ENCODE results near the gene PER1. TPM values are rescaled to one million over a fixed set of nuclear protein-coding genes. Genes with fewer than 3 reads are reported as not detected.

Gene PER1
- total RNA-seq, 6 experiments from 2014 or later = 25.7 to 118 (median 55.2) TPM

GRCh38 chr17:8125154-8125946, 26.9 kb downstream of the PER1 start:
- H3K4me3 ChIP-seq = peak overlapping the region; percentile 36 to 52 (median 39)

GRCh38 chr17:8124350-8125153, 27.7 kb downstream of the PER1 start:
- 7% methylated on average over 8 of the region's 24 CpGs for WGBS (ENCODE audit: insufficient coverage, low coverage, low lambda C conversion rate, missing lambda C conversion rate)
- H3K36me3 ChIP-seq = no peaks in the 10 kb centered on the region
- no peak for ATAC-seq
- intact Hi-C loops (cut with DNase I) = no loop called here
- DNase-seq = no peak
- peaks cover 0 to 62% (median 17%) of the 10 kb centered on the region in 4 donors for H3K4me1 ChIP-seq
- no peak overlapping the region for H3K27ac ChIP-seq
- no peak overlapping the region for H3K4me3 ChIP-seq
- TF ChIP-seq POLR2A (IDR thresholded peaks at IDR 0.05) = no peak
- TF ChIP-seq CTCF (IDR thresholded peaks at IDR 0.05) = no peak
- H3K9me3 ChIP-seq = no peaks in the 10 kb centered on the region
- peaks cover 0 to 41% of the 10 kb centered on the region in 2 donors for H3K27me3 ChIP-seq

More at GRCh38 chr17:8125154-8125946, 26.9 kb downstream of the PER1 start:
- TF ChIP-seq CTCF (IDR thresholded peaks at IDR 0.05) (no peak), POLR2A (IDR thresholded peaks at IDR 0.05) (no peak)
- WGBS (ENCODE audit: insufficient coverage, low coverage, low lambda C conversion rate, missing lambda C conversion rate) = 2% methylated on average over 23 of the region's 40 CpGs
- Histone ChIP-seq H3K4me1 (peaks cover 0 to 61% (median 17%) of the 10 kb centered on the region in 4 donors), H3K36me3 (no peaks in the 10 kb centered on the region), H3K27ac (no peak overlapping the region), H3K27me3 (peaks cover 0 to 41% of the 10 kb centered on the region in 2 donors), H3K9me3 (no peaks in the 10 kb centered on the region)
- intact Hi-C loops (cut with DNase I) = no loop called here
- DNase-seq (peak in 2 of 3 donors; percentile 64 to 79), ATAC-seq (peak; percentile 27 to 65 (median 61))

GRCh38 chr17:8123695-8124349, 28.4 kb downstream of the PER1 start, which contains the start of gene HES7:
Gene HES7 (minus strand): TSS chr17:8124106. CDS start chr17:8124084, 22 bp downstream.
- WGBS (ENCODE audit: insufficient coverage, low coverage, low lambda C conversion rate, missing lambda C conversion rate) = 1% methylated on average over 27 of the region's 29 CpGs

More at GRCh38 chr17:8123695-8124349, 28.4 kb downstream of the PER1 start, which contains the start of gene HES7:
- Histone ChIP-seq H3K9me3 (no peaks in the 10 kb centered on the region), H3K27me3 (peaks cover 0 to 41% of the 10 kb centered on the region in 2 donors), H3K36me3 (no peaks in the 10 kb centered on the region), H3K27ac (no peak within 1 kb of the TSS), H3K4me3 (peak within 1 kb of the TSS; percentile 11 to 50 (median 24)), H3K4me1 (peaks cover 0 to 62% (median 17%) of the 10 kb centered on the region in 4 donors)
- DNase-seq (no peak), ATAC-seq (no peak)
- TF ChIP-seq CTCF (IDR thresholded peaks at IDR 0.05) = no peak
- TF ChIP-seq POLR2A (IDR thresholded peaks at IDR 0.05) = no peak
- intact Hi-C loops (cut with DNase I) = no loop called here
